ENCODE measurements around the gene ST3GAL5.

The ST3GAL5 gene

DNA sequence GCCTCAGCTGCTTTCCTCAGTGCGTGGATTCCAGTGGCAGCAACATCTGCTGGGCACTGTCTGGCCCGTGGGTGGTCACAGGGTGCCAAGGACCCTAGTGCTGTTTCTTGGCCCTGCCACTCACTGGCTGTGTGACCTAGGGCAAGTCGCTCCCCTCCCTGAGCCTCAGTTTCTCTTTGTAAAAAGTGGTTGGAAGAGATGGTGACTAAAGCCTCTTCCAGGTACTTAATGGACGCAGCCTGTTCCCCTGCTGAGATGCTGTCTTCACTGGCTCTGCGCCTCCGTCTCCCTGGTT lies 92.8 kb downstream of the ST3GAL5 start:
- no peak for TF ChIP-seq CTCF (conservative IDR thresholded peaks at IDR 0.05)
- no peak overlapping the region for H3K27ac ChIP-seq

GRCh38 chr2:85795331-85796045 lies 93.3 kb downstream of the ST3GAL5 start:
- H3K27ac ChIP-seq, result no peak overlapping the region
- TF ChIP-seq CTCF (conservative IDR thresholded peaks at IDR 0.05), result no peak

GRCh38 chr2:85794491-85795121 lies 94.2 kb downstream of the ST3GAL5 start:
- TF ChIP-seq CTCF (conservative IDR thresholded peaks at IDR 0.05), result no peak
- no peak overlapping the region for H3K27ac ChIP-seq

GRCh38 chr2:85794038-85794441 lies 94.8 kb downstream of the ST3GAL5 start:
- TF ChIP-seq CTCF (conservative IDR thresholded peaks at IDR 0.05), result no peak
- H3K27ac ChIP-seq, result no peak overlapping the region

GRCh38 chr2:85793584-85793983 lies 95.2 kb downstream of the ST3GAL5 start:
- TF ChIP-seq CTCF (conservative IDR thresholded peaks at IDR 0.05), result no peak
- no peak overlapping the region for H3K27ac ChIP-seq

GRCh38 chr2:85792783-85793441 lies 95.9 kb downstream of the ST3GAL5 start:
- no peak for TF ChIP-seq CTCF (conservative IDR thresholded peaks at IDR 0.05)
- H3K27ac ChIP-seq, result no peak overlapping the region

GRCh38 chr2:85791704-85792565 lies 96.9 kb downstream of the ST3GAL5 start:
- no peak for TF ChIP-seq CTCF (conservative IDR thresholded peaks at IDR 0.05)
- H3K27ac ChIP-seq, result no peak overlapping the region

Measured in VCaP (cell line).